Fibroblast of lung (primary cell): Measurements from ENCODE around the gene UGGT2. TPM values are rescaled to one million over a fixed set of nuclear protein-coding genes. Genes with fewer than 3 reads are reported as not detected.

ENCODE experiments used
- DNase-seq, 2 donors: peaks; one replicate each; pipeline versions ENCODE4 v3.0.0 to v3.0.0-alpha.2; 2010; ENCODE audit warnings: low read depth in 2 of 2
- H2AFZ ChIP-seq: 2 replicates; pipeline ENCODE4 v1.5.1; 2012; ENCODE audit warnings: low read length, control low read depth, inconsistent platforms
- H3K27ac ChIP-seq: 2 replicates; pipeline ENCODE4 v1.5.1; 2011; ENCODE audit warnings: low read length, control low read depth; ENCODE audit not compliant: insufficient read depth
- H3K27me3 ChIP-seq: 2 replicates; pipeline ENCODE4 v1.5.1; 2011; ENCODE audit warnings: mild to moderate bottlenecking, low read length; ENCODE audit not compliant: control insufficient read depth, insufficient read depth
- H3K36me3 ChIP-seq: 2 replicates; pipeline ENCODE4 v1.5.1; 2011; ENCODE audit warnings: low read length; ENCODE audit not compliant: control insufficient read depth, insufficient read depth
- H3K4me1 ChIP-seq: 2 replicates; pipeline ENCODE4 v1.5.1; 2011; ENCODE audit warnings: low read length; ENCODE audit not compliant: control insufficient read depth, insufficient read depth; ENCODE audit errors: extremely low read depth
- H3K4me2 ChIP-seq: 2 replicates; pipeline ENCODE4 v1.5.1; 2011; ENCODE audit warnings: low read length, control low read depth; ENCODE audit not compliant: insufficient read depth; ENCODE audit errors: extremely low read depth
- H3K4me3 ChIP-seq, 4 experiments: fragments of 200-600 bp in 1 of 4; sonication (generic) in 1 of 4; replicated peaks in 1 of 4; 2 replicates each; pipeline ENCODE4 v1.5.1; 2011 to 2016; ENCODE audit warnings: low read length in 4 of 4, low read depth in 3 of 4, mild to moderate bottlenecking in 3 of 4, control low read depth in 2 of 4, inconsistent platforms in 1 of 4, mixed read lengths in 1 of 4; ENCODE audit not compliant: insufficient read depth in 1 of 4; ENCODE audit errors: control extremely low read depth in 1 of 4
- H3K79me2 ChIP-seq: 2 replicates; pipeline ENCODE4 v1.5.1; 2012; ENCODE audit warnings: mild to moderate bottlenecking, low read length, inconsistent platforms; ENCODE audit not compliant: control insufficient read depth, insufficient read depth
- H3K9ac ChIP-seq: 2 replicates; pipeline ENCODE4 v1.5.1; 2011; ENCODE audit warnings: mild to moderate bottlenecking, low read length, control low read depth; ENCODE audit not compliant: insufficient read depth
- H3K9me3 ChIP-seq: 2 replicates; pipeline ENCODE4 v1.5.1; 2012; ENCODE audit warnings: low read depth, low read length; ENCODE audit not compliant: control insufficient read depth, insufficient read depth
- H4K20me1 ChIP-seq: 2 replicates; pipeline ENCODE4 v1.5.1; 2011; ENCODE audit warnings: low read length; ENCODE audit not compliant: control insufficient read depth, insufficient read depth; ENCODE audit errors: extremely low read depth
- CTCF ChIP-seq, 2 donors: IDR thresholded peaks in 1 of 2; conservative IDR thresholded peaks in 1 of 2; 1 replicate in 1 of 2; 2 replicates in 1 of 2; pipeline ENCODE4 v1.5.1; 2011 to 2012; ENCODE audit warnings: low read length in 2 of 2, control low read depth in 1 of 2, inconsistent platforms in 1 of 2, low read depth in 1 of 2, mild to moderate bottlenecking in 1 of 2
- EZH2 ChIP-seq: IDR thresholded peaks from 2 replicates; pipeline ENCODE4 v1.5.1; 2012; ENCODE audit warnings: low read length, control low read depth, mild to moderate bottlenecking; ENCODE audit errors: missing control alignments
- polyA plus RNA-seq, 2 donors: library from polyadenylated mRNA; depleted of rRNA in 1 of 2; stranded (reverse) in 1 of 2; unstranded in 1 of 2; fragments of >200 nt; gene quantifications; 2 replicates each; pipeline ENCODE4 v1.2.1, GENCODE V29; 2011 to 2012; ENCODE audit warnings: missing spikeins in 1 of 2
- total RNA-seq: library from RNA; depleted of rRNA; stranded (reverse); fragments of >200 nt; gene quantifications from 2 replicates; pipeline ENCODE4 v1.2.1, GENCODE V29; 2014

The UGGT2 gene
- total and polyA plus RNA-seq, 2 donors (not counting 1 experiment from before 2014, with no cell fraction given), result 26.3 to 47.2 TPM

DNA sequence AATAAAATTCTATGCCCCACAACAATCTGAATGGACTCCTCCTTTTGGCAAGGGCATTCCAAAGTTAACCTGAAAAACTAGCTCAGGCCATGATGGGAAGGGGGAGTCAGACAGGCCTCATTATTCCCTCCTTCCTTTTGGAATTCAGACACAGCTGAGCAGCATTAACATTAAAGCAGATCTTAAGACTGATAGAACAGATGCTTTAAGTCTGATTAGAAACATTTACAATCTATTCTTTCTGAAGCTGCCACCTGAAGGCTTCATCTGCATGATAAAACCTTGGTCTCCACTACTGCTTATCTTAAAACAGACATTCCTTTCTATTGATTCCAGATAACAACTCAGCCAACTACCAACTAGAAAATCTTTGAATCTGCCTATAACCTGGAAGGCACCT lies 98.9 kb downstream of the UGGT2 start:
- Histone ChIP-seq H3K27ac (no peak overlapping the region), H3K27me3 (no peaks in the 10 kb centered on the region), H3K36me3 (no peaks in the 10 kb centered on the region), H4K20me1 (no peaks in the 10 kb centered on the region), H3K9ac (no peak overlapping the region), H3K4me3 (no peak overlapping the region), H2AFZ (no peak overlapping the region), H3K4me1 (no peaks in the 10 kb centered on the region), H3K79me2 (no peaks in the 10 kb centered on the region), H3K9me3 (no peaks in the 10 kb centered on the region), H3K4me2 (no peak overlapping the region)
- DNase-seq, result no peak
- TF ChIP-seq EZH2 (no peak), CTCF (conservative IDR thresholded peaks at IDR 0.05 in 1 of 2, IDR thresholded peaks at IDR 0.05 in 1 of 2; ENCODE audit: low read depth in 1 of 2, low read length in 2 of 2) (no peak)

DNA sequence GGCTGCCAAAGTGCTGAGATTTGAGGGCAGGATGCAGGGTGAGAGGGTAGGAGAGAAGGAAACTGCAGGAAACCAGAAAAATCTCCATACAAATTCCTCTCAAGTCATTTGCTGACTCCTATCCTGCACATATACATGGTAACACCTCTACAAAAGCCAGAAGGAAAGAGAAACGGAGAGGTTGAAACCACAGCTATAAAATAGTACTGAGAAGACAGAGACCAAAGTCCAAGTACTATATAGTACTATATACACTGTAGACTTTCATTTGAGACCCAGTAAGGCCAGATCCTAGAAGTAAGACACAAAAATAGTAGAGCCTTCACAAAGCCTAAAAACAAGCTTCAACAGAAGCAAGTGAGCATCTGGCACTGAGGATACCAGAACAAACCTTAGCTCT lies 103.1 kb downstream of the UGGT2 start:
- H3K4me2 ChIP-seq, result no peak overlapping the region

DNA sequence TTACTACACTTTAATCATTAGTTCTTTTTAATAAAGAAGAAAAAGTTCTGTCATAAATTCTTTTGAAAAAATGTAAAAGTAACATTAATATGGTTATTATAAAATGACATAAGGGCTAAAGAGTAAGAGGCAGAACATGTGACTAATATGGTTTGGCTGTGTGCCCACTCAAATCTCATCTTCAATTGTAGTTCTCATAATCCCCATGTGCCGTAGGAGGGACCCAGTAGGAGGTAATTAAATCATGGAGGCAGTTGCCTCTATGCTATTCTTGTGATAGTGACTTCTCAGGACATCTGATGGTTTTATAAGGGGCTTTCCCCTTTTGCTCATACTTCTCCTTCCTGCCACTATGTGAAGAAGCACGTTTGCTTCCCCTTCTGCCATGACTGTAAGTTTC lies 104.5 kb downstream of the UGGT2 start:
- no peaks in the 10 kb centered on the region for H4K20me1 ChIP-seq
- H2AFZ ChIP-seq, result no peak overlapping the region
- peak; percentile 38 to 39 for DNase-seq
- no peak overlapping the region for H3K27ac ChIP-seq
- TF ChIP-seq EZH2, result no peak
- TF ChIP-seq CTCF (conservative IDR thresholded peaks at IDR 0.05 in 1 of 2, IDR thresholded peaks at IDR 0.05 in 1 of 2; ENCODE audit: low read depth in 1 of 2, low read length in 2 of 2), result no peak
- H3K27me3 ChIP-seq, result no peaks in the 10 kb centered on the region
- H3K4me2 ChIP-seq, result no peak overlapping the region
- H3K36me3 ChIP-seq, result no peaks in the 10 kb centered on the region
- no peaks in the 10 kb centered on the region for H3K9me3 ChIP-seq
- H3K4me1 ChIP-seq, result no peaks in the 10 kb centered on the region
- no peak overlapping the region for H3K4me3 ChIP-seq
- no peaks in the 10 kb centered on the region for H3K79me2 ChIP-seq
- H3K9ac ChIP-seq, result no peak overlapping the region

More for the DNA sequence above, 103.1 kb downstream of the UGGT2 start:
- Histone ChIP-seq H3K4me1 (no peaks in the 10 kb centered on the region), H2AFZ (no peak overlapping the region), H3K9ac (no peak overlapping the region), H3K36me3 (no peaks in the 10 kb centered on the region), H3K4me3 (no peak overlapping the region), H3K27me3 (no peaks in the 10 kb centered on the region), H4K20me1 (no peaks in the 10 kb centered on the region), H3K27ac (no peak overlapping the region), H3K9me3 (no peaks in the 10 kb centered on the region), H3K79me2 (no peaks in the 10 kb centered on the region)
- no peak for TF ChIP-seq EZH2
- no peak for TF ChIP-seq CTCF (conservative IDR thresholded peaks at IDR 0.05 in 1 of 2, IDR thresholded peaks at IDR 0.05 in 1 of 2; ENCODE audit: low read depth in 1 of 2, low read length in 2 of 2)
- no peak for DNase-seq
